Body of pancreas (tissue), 4 donors: Measurements from ENCODE around the gene GRID1. TPM values are rescaled to one million over a fixed set of nuclear protein-coding genes. Genes with fewer than 3 reads are reported as not detected.

Source experiments
- ATAC-seq: fragments of 150-250 bp; one replicate; pipeline ENCODE4 v1.9.1; 2016
- DNase-seq, 4 donors: peaks; one replicate each; pipeline ENCODE4 v3.0.0-alpha.2; 2019
- H3K27ac ChIP-seq, 4 donors: fragments of 200-600 bp; sonication (generic); 1 replicate in 3 of 4; 2 replicates in 1 of 4; pipeline versions ENCODE4 v1.5.1 to v1.6.1; 2016 to 2019; ENCODE audit warnings: mild to moderate bottlenecking in 1 of 4, mixed read lengths in 1 of 4, moderate library complexity in 1 of 4
- H3K27me3 ChIP-seq, 2 donors: fragments of 200-600 bp; sonication (generic); one replicate each; pipeline ENCODE4 v1.6.0; 2016; ENCODE audit warnings: mild to moderate bottlenecking in 1 of 2
- H3K36me3 ChIP-seq, 2 donors: fragments of 200-600 bp; sonication (generic); replicated peaks in 1 of 2; 2 replicates each; pipeline ENCODE4 v1.5.1; 2016; ENCODE audit warnings: low read depth in 2 of 2; ENCODE audit not compliant: insufficient read depth in 1 of 2
- H3K4me1 ChIP-seq: fragments of 200-600 bp; sonication (generic); one replicate; pipeline ENCODE4 v1.6.0; 2016
- H3K4me3 ChIP-seq, 2 donors: fragments of 200-600 bp; sonication (generic); 1 replicate in 1 of 2; 2 replicates in 1 of 2; pipeline ENCODE4 v1.5.1; 2016 to 2019
- H3K9me3 ChIP-seq, 3 donors: fragments of 200-600 bp; sonication (generic); 1 replicate in 2 of 3; 2 replicates in 1 of 3; pipeline ENCODE4 v1.5.1; 2016
- POLR2A ChIP-seq, 3 donors: fragments of 450-650 bp; IDR thresholded peaks; one replicate each; pipeline ENCODE4 v1.6.1; 2016; ENCODE audit warnings: antibody characterized with exemption in 3 of 3, mild to moderate bottlenecking in 2 of 3
- WGBS, 2 donors: methylation state at CpG; one replicate each; pipeline ENCODE4 v1.1.5; 2017; 5-methylcytosine and 5-hydroxymethylcytosine counted together
- intact Hi-C: fragments of 100-400 bp; cut with DNase I; formaldehyde crosslinking; loops from one replicate; pipeline ENCODE4 v1.15.1; 2023
- total RNA-seq, 2 donors: library from RNA; depleted of rRNA; stranded (reverse); fragments of >200 nt; gene quantifications; one replicate each; pipeline ENCODE4 v1.1.0, GENCODE V29; 2016
- TF ChIP-seq, protein P1 (sequence below), 7 experiments: fragments of 450-650 bp in 4 of 7; fragments of 200-600 bp in 3 of 7; sonication (generic) in 3 of 7; IDR thresholded peaks; one replicate each; pipeline ENCODE4 v1.5.1; 2016 to 2019; ENCODE audit warnings: antibody characterized with exemption in 7 of 7

GRID1 gene
- total RNA-seq, 2 donors from 2014 or later, result 1.0 to 1.6 TPM

DNA sequence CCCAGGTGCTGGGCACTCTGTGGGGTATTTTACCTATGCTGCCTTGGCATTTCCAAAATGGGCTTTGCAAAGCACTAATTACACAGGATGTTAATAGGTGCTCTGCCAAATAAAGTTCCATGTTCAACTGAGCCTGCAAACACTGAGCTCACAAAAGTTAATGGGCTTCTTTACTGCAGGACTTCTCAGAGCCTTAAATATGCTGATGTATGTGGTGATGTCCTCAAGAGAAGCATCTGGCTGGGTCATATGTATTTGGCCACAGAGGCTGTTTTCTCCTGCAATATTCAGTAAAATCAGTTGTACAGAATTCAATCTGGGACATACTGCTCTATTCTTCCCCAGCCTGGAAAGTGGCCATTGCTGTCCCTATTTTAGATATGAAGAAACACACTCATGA is 31.3 kb downstream of the GRID1 start:
- Histone ChIP-seq H3K9me3 (no peaks in the 10 kb centered on the region), H3K4me1 (no peaks in the 10 kb centered on the region), H3K27me3 (no peaks in the 10 kb centered on the region), H3K4me3 (no peak overlapping the region), H3K36me3 (no peaks in the 10 kb centered on the region), H3K27ac (no peak overlapping the region)
- TF ChIP-seq POLR2A (IDR thresholded peaks at IDR 0.05), result no peak
- TF ChIP-seq, protein P1, sequence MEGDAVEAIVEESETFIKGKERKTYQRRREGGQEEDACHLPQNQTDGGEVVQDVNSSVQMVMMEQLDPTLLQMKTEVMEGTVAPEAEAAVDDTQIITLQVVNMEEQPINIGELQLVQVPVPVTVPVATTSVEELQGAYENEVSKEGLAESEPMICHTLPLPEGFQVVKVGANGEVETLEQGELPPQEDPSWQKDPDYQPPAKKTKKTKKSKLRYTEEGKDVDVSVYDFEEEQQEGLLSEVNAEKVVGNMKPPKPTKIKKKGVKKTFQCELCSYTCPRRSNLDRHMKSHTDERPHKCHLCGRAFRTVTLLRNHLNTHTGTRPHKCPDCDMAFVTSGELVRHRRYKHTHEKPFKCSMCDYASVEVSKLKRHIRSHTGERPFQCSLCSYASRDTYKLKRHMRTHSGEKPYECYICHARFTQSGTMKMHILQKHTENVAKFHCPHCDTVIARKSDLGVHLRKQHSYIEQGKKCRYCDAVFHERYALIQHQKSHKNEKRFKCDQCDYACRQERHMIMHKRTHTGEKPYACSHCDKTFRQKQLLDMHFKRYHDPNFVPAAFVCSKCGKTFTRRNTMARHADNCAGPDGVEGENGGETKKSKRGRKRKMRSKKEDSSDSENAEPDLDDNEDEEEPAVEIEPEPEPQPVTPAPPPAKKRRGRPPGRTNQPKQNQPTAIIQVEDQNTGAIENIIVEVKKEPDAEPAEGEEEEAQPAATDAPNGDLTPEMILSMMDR (IDR thresholded peaks at IDR 0.05), result no peak
- ATAC-seq (no peak), DNase-seq (no peak)
- intact Hi-C loops, result no loop called here

DNA sequence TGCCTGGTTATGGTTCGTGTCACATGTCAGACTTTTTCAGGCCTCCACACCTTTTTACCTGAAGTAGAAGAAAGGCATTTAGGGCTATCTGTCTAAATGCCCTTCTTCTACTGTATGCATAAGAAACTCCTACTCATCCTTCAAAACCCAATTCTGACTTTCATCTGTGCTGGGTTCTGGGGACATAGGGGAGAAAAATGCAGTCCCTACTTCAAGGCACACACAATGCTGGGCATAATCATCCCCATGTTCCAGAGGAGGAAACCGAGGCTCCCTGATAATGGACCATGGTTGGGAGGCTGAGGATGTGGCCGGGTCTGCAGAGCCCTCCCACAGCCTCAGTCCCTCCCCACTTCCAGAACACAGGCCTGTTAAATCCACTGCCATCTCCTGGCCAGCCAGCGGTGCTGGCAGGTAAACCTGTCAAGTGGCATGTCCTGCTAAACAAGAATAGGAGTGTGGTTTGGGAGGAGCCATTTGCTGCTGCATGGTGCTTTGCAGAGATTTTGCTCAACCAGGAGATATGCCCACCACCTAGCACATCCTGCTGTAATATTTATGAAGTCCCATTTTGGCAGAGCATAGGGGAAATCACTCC is 32.0 kb downstream of the GRID1 start:
- DNase-seq (no peak), ATAC-seq (no peak)
- H3K4me3 ChIP-seq, result no peak overlapping the region
- intact Hi-C loops, result no loop called here
- H3K27me3 ChIP-seq, result no peaks in the 10 kb centered on the region
- no peak overlapping the region for H3K27ac ChIP-seq
- TF ChIP-seq, protein P1 (IDR thresholded peaks at IDR 0.05), result no peak
- no peak for TF ChIP-seq POLR2A (IDR thresholded peaks at IDR 0.05)
- 50 to 90% methylated on average over 2 to 4 of the region's 4 CpGs for WGBS, 2 donors
- H3K36me3 ChIP-seq, result no peaks in the 10 kb centered on the region
- H3K4me1 ChIP-seq, result no peaks in the 10 kb centered on the region
- H3K9me3 ChIP-seq, result no peaks in the 10 kb centered on the region

DNA sequence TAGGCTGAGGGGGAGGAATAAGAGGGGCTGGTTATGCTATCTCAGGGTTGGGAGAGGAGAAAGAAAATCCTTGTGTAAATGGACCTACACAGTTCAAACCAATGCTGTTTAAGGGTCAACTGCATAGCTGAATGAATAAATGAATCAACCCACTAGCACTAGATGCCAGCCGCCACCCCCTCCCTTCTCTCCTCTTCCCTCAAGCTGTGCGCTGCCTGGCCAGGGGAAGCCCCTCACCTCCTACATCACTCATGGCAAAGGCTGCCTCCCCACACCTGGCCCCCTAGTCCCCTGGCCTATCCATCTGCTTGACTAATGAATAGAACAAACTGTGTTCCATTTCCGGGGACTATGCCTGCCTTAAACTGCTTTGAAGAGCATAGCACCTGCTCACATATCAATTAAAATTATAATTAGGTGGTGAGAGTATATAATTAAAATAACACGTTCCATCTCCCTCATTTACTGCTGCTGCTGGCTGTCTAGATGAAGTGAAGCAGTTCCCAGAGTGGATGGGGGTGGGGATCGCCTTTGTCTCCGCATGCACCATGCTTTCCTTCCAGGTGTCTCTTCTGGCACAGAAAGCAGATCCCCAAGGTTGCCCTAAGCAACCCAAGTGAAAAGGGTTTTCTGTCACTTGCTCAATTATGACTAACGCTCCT is 32.6 kb downstream of the GRID1 start:
- no peak for ATAC-seq
- Histone ChIP-seq H3K4me3 (no peak overlapping the region), H3K9me3 (no peaks in the 10 kb centered on the region), H3K4me1 (no peaks in the 10 kb centered on the region), H3K27me3 (no peaks in the 10 kb centered on the region), H3K27ac (no peak overlapping the region), H3K36me3 (no peaks in the 10 kb centered on the region)
- WGBS, 2 donors, result 70 to 72% methylated on average over 7 of the region's 7 CpGs
- TF ChIP-seq, protein P1 (IDR thresholded peaks at IDR 0.05), result no peak
- no peak for TF ChIP-seq POLR2A (IDR thresholded peaks at IDR 0.05)
- intact Hi-C loops, result no loop called here
- no peak for DNase-seq

DNA sequence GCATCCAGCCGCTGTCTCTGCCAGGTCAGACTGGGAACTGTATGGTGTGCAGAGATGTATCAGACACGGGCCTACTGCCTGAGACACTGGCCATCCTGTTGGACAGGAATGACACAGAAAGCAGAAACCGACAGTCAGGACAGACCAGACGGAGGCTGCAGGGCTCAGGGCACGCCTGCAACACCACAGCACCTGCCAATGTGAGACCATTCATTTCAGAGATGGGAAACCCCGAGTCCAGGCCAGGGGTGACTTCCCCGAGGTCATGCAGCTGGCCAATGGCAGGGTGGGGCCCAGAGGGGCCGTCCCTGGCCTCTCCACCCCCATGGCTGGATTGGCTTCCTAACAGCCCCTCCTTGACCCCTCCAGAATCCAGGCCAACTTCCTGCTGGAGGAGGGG is 34.7 kb downstream of the GRID1 start:
- no peak for DNase-seq
- H3K4me3 ChIP-seq, result no peak overlapping the region

More for the DNA sequence above, 34.7 kb downstream of the GRID1 start:
- intact Hi-C loops, result no loop called here
- WGBS, 2 donors, result 57 to 100% methylated on average over 1 to 8 of the region's 8 CpGs
- no peak for ATAC-seq
- Histone ChIP-seq H3K4me1 (no peaks in the 10 kb centered on the region), H3K27me3 (no peaks in the 10 kb centered on the region), H3K9me3 (no peaks in the 10 kb centered on the region), H3K36me3 (no peaks in the 10 kb centered on the region), H3K27ac (no peak overlapping the region)
- TF ChIP-seq, protein P1 (IDR thresholded peaks at IDR 0.05), result no peak
- no peak for TF ChIP-seq POLR2A (IDR thresholded peaks at IDR 0.05)
